ENCODE results near the gene CUL9. TPM values are rescaled to one million over a fixed set of nuclear protein-coding genes. Genes with fewer than 3 reads are reported as not detected.

Gene CUL9
- total and polyA plus RNA-seq, 3 donors from 2014 or later, result 90.6 to 110 (median 101) TPM

DNA sequence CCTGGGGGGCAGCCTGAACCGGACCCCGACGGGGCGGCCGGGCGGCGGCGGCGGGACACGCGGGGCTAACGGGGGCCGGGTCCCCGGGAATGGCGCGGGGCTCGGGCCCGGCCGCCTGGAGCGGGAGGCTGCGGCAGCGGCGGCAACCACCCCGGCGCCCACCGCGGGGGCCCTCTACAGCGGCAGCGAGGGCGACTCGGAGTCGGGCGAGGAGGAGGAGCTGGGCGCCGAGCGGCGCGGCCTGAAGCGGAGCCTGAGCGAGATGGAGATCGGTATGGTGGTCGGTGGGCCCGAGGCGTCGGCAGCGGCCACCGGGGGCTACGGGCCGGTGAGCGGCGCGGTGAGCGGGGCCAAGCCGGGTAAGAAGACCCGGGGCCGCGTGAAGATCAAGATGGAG is 10.3 kb upstream of the CUL9 start:
- peaks cover 18% of the 10 kb centered on the region for H3K4me1 ChIP-seq
- no peaks in the 10 kb centered on the region for H3K27me3 ChIP-seq
- TF ChIP-seq POLR2A (IDR thresholded peaks at IDR 0.05), result no peak
- TF ChIP-seq CTCF (IDR thresholded peaks at IDR 0.05), result no peak
- no peaks in the 10 kb centered on the region for H3K36me3 ChIP-seq (ENCODE audit: low read depth, missing control alignments)
- H3K27ac ChIP-seq, result peak overlapping the region; percentile 93 to 99
- peak overlapping the region; percentile 90 to 94 for H3K4me3 ChIP-seq
- no peak for DNase-seq
- WGBS, 2 donors, result 1% methylated on average over 32 to 54 of the region's 57 CpGs
- intact Hi-C loops (cut with DNase I; ENCODE audit: low total_unique reads), result no loop called here
- H3K9me3 ChIP-seq, result no peaks in the 10 kb centered on the region

DNA sequence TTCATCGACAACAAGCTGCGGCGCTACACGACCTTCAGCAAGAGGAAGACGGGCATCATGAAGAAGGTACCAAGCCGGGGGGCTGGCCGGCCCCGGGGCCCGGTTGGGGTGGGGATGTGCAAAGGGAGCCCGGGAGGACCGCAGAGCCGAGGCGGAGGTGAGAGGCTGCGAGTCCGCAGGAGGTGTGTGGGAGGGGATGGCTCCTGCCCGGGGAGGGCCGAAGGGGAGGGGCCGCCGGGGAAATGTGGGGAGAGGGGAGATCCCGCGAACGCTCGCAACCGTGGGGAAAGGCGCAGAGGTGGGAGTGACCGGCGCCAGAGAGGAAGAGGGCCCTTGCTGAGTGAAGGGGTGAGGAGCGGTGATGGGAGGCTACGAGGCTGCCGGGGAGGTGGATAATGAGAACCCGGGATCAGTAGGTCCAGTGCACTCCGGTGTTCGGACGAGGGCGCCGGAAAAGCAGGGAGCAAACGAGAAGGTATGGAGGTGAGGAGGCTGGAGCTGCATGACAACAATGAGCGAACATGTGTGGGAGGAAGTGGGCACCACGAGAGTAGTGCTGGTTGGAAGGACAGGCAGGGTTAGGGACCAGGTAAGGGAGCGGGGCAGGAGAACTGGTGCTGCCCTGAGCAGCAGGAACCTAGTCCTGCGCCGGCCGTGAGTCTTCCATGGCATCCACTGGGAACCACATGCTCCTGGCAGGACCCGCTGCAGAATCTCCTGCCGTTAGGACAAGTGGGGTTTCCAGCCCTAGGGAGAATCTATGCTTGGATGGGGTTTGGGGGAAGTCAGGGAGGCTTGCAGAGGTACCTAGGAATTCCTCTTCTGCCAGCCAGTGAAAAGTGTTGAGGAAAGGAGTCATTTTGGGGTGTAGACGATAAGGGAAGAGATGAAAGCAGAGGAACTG is 9.6 kb upstream of the CUL9 start:
- H3K9me3 ChIP-seq, result no peaks in the 10 kb centered on the region
- peaks cover 18% of the 10 kb centered on the region for H3K4me1 ChIP-seq
- no peak for TF ChIP-seq CTCF (IDR thresholded peaks at IDR 0.05)
- H3K27me3 ChIP-seq, result no peaks in the 10 kb centered on the region
- DNase-seq, result peak; percentile 62
- 1 to 2% methylated on average over 46 of the region's 46 CpGs for WGBS, 2 donors
- no peaks in the 10 kb centered on the region for H3K36me3 ChIP-seq (ENCODE audit: low read depth, missing control alignments)
- H3K27ac ChIP-seq, result peak overlapping the region; percentile 93 to 99
- intact Hi-C loops (cut with DNase I; ENCODE audit: low total_unique reads), result no loop called here
- peak overlapping the region; percentile 90 to 94 for H3K4me3 ChIP-seq

GRCh38 chr6:43173591-43174262 is 8.3 kb upstream of the CUL9 start:
- intact Hi-C loops (cut with DNase I; ENCODE audit: low total_unique reads), result no loop called here
- peak overlapping the region; percentile 43 to 56 for H3K4me3 ChIP-seq
- no peak for TF ChIP-seq POLR2A (IDR thresholded peaks at IDR 0.05)
- no peak for TF ChIP-seq CTCF (IDR thresholded peaks at IDR 0.05)
- peak overlapping the region; percentile 93 to 99 for H3K27ac ChIP-seq
- H3K9me3 ChIP-seq, result no peaks in the 10 kb centered on the region
- no peaks in the 10 kb centered on the region for H3K27me3 ChIP-seq
- H3K36me3 ChIP-seq (ENCODE audit: low read depth, missing control alignments), result no peaks in the 10 kb centered on the region
- WGBS, 2 donors, result 20 to 36% methylated on average over 5 to 11 of the region's 11 CpGs
- H3K4me1 ChIP-seq, result peaks cover 18% of the 10 kb centered on the region
- no peak for DNase-seq

GRCh38 chr6:43174263-43175112 is 7.5 kb upstream of the CUL9 start:
- H3K9me3 ChIP-seq, result no peaks in the 10 kb centered on the region
- peak overlapping the region; percentile 43 to 56 for H3K4me3 ChIP-seq
- TF ChIP-seq CTCF (IDR thresholded peaks at IDR 0.05) (peak; percentile 8 to 47 (median 35)), POLR2A (IDR thresholded peaks at IDR 0.05) (peak; percentile 32)
- no peaks in the 10 kb centered on the region for H3K36me3 ChIP-seq (ENCODE audit: low read depth, missing control alignments)
- intact Hi-C loops (cut with DNase I; ENCODE audit: low total_unique reads), result no loop called here
- peaks cover 18% of the 10 kb centered on the region for H3K4me1 ChIP-seq
- peak overlapping the region; percentile 93 to 99 for H3K27ac ChIP-seq
- DNase-seq, result peak; percentile 99
- no peaks in the 10 kb centered on the region for H3K27me3 ChIP-seq
- 0 to 3% methylated on average over 8 to 32 of the region's 32 CpGs for WGBS, 2 donors

Data from testis (tissue), 3 donors.